H9 (cell line): ENCODE measurements around the gene ANKRA2. TPM values are rescaled to one million over a fixed set of nuclear protein-coding genes. Genes with fewer than 3 reads are reported as not detected.

Source experiments
- DNase-seq: peaks from one replicate; pipeline ENCODE4 v3.0.0-alpha.2; 2017
- H2AFZ ChIP-seq: one replicate; pipeline ENCODE4 v1.6.1; 2013; ENCODE audit warnings: mild to moderate bottlenecking, low read length, control low read depth, moderate library complexity
- H2AK5ac ChIP-seq: 2 replicates; pipeline ENCODE4 v1.6.1; 2013; ENCODE audit warnings: low read length, control low read depth, mixed read lengths; ENCODE audit not compliant: insufficient read length
- H2BK120ac ChIP-seq: one replicate; pipeline ENCODE4 v1.6.1; 2013; ENCODE audit warnings: low read depth, mild to moderate bottlenecking, low read length, control low read depth, inconsistent platforms; ENCODE audit not compliant: poor library complexity, severe bottlenecking
- H2BK12ac ChIP-seq: 2 replicates; pipeline ENCODE4 v1.6.1; 2013; ENCODE audit warnings: low read length, control low read depth, mixed read lengths, low read depth; ENCODE audit not compliant: insufficient read length
- H2BK15ac ChIP-seq: 2 replicates; pipeline ENCODE4 v1.6.1; 2013; ENCODE audit warnings: low read depth, low read length, control low read depth
- H2BK20ac ChIP-seq: one replicate; pipeline ENCODE4 v1.6.1; 2013; ENCODE audit warnings: low read depth, mild to moderate bottlenecking, low read length, control low read depth, inconsistent platforms; ENCODE audit not compliant: poor library complexity, severe bottlenecking
- H2BK5ac ChIP-seq: 2 replicates; pipeline ENCODE4 v1.6.1; 2013; ENCODE audit warnings: low read length, control low read depth, mixed read lengths; ENCODE audit not compliant: insufficient read length
- H3K14ac ChIP-seq: 2 replicates; pipeline ENCODE4 v1.6.1; 2013; ENCODE audit warnings: low read length, control low read depth; ENCODE audit not compliant: insufficient read depth
- H3K18ac ChIP-seq: 2 replicates; pipeline ENCODE4 v1.6.1; 2013; ENCODE audit warnings: low read depth, mild to moderate bottlenecking, mixed read lengths, low read length, control low read depth; ENCODE audit not compliant: insufficient read length
- H3K23ac ChIP-seq: 2 replicates; pipeline ENCODE4 v1.6.1; 2013; ENCODE audit warnings: low read length, control low read depth, mixed read lengths, low read depth; ENCODE audit not compliant: insufficient read length
- H3K23me2 ChIP-seq: 2 replicates; pipeline ENCODE4 v1.6.1; 2013; ENCODE audit warnings: low read depth, mild to moderate bottlenecking, mixed read lengths, low read length, control low read depth; ENCODE audit not compliant: insufficient read length, poor library complexity, severe bottlenecking
- H3K27ac ChIP-seq: 2 replicates; pipeline ENCODE4 v1.5.1; 2013; ENCODE audit warnings: low read length, control low read depth, mixed read lengths, low read depth; ENCODE audit not compliant: insufficient read length
- H3K27me3 ChIP-seq: 2 replicates; pipeline ENCODE4 v1.6.1; 2013; ENCODE audit warnings: low read length, control low read depth, inconsistent platforms; ENCODE audit not compliant: insufficient read depth
- H3K4ac ChIP-seq: 2 replicates; pipeline ENCODE4 v1.6.1; 2013; ENCODE audit warnings: low read depth, mild to moderate bottlenecking, control low read depth, inconsistent platforms, low read length, moderate library complexity
- H3K4me1 ChIP-seq: 2 replicates; pipeline ENCODE4 v1.6.1; 2013; ENCODE audit warnings: low read length, control low read depth, inconsistent platforms; ENCODE audit not compliant: insufficient read depth
- H3K4me2 ChIP-seq: 2 replicates; pipeline ENCODE4 v1.6.1; 2013; ENCODE audit warnings: low read length, control low read depth, mixed read lengths; ENCODE audit not compliant: insufficient read length, insufficient read depth
- H3K56ac ChIP-seq: 2 replicates; pipeline ENCODE4 v1.6.1; 2013; ENCODE audit warnings: low read depth, mild to moderate bottlenecking, mixed read lengths, low read length, control low read depth; ENCODE audit not compliant: insufficient read length
- H3K79me1 ChIP-seq: 2 replicates; pipeline ENCODE4 v1.6.1; 2013; ENCODE audit warnings: low read depth, mild to moderate bottlenecking, moderate library complexity, low read length, control low read depth, inconsistent platforms; ENCODE audit not compliant: insufficient read depth, poor library complexity, severe bottlenecking
- H3K79me2 ChIP-seq: 2 replicates; pipeline ENCODE4 v1.6.1; 2013; ENCODE audit warnings: low read length, control low read depth, inconsistent platforms; ENCODE audit not compliant: insufficient read depth
- H3K9ac ChIP-seq: 2 replicates; pipeline ENCODE4 v1.6.1; 2013; ENCODE audit warnings: low read length, control low read depth, mixed read lengths; ENCODE audit not compliant: insufficient read length; ENCODE audit errors: extremely low read depth
- H3K9me3 ChIP-seq: one replicate; pipeline ENCODE4 v1.6.1; 2013; ENCODE audit warnings: low read depth, low read length, inconsistent platforms; ENCODE audit not compliant: control insufficient read depth
- H3T11ph ChIP-seq: one replicate; pipeline ENCODE4 v1.6.1; 2013; ENCODE audit warnings: mild to moderate bottlenecking, low read length, control low read depth, inconsistent platforms
- H4K20me1 ChIP-seq: one replicate; pipeline ENCODE4 v1.6.1; 2013; ENCODE audit not compliant: control insufficient read depth, insufficient read length, insufficient read depth
- H4K5ac ChIP-seq: 2 replicates; pipeline ENCODE4 v1.6.1; 2013; ENCODE audit warnings: low read depth, mild to moderate bottlenecking, mixed read lengths, low read length, control low read depth; ENCODE audit not compliant: insufficient read length
- H4K8ac ChIP-seq: replicated peaks from 2 replicates; pipeline ENCODE4 v1.6.1; 2013; ENCODE audit warnings: low read length, control low read depth, mixed read lengths, low read depth; ENCODE audit not compliant: insufficient read length
- H4K91ac ChIP-seq: 2 replicates; pipeline ENCODE4 v1.6.1; 2013; ENCODE audit warnings: low read depth, mild to moderate bottlenecking, moderate library complexity, mixed read lengths, low read length, control low read depth; ENCODE audit not compliant: insufficient read length
- H3K27ac Mint-ChIP-seq, 3 experiments: 2 replicates in 2 of 3; 3 replicates in 1 of 3; pipeline ENCODE4 v1.8.0; 2020 to 2021; ENCODE audit warnings: mixed read lengths in 3 of 3, mild to moderate bottlenecking in 1 of 3, moderate library complexity in 1 of 3
- H3K27me3 Mint-ChIP-seq: 2 replicates; pipeline ENCODE4 v1.8.0; 2021; ENCODE audit warnings: low read depth, mild to moderate bottlenecking, moderate library complexity, mixed read lengths
- H3K36me3 Mint-ChIP-seq, 3 experiments: 2 replicates in 2 of 3; 3 replicates in 1 of 3; pipeline ENCODE4 v1.8.0; 2020 to 2021; ENCODE audit warnings: low read depth in 3 of 3, mixed read lengths in 3 of 3; ENCODE audit not compliant: insufficient read depth in 1 of 3
- H3K4me1 Mint-ChIP-seq, 2 experiments: 2 replicates each; pipeline ENCODE4 v1.8.0; 2020; ENCODE audit warnings: mixed read lengths in 2 of 2
- H3K4me3 Mint-ChIP-seq, 2 experiments: 2 replicates in 1 of 2; 3 replicates in 1 of 2; pipeline ENCODE4 v1.8.0; 2020 to 2021; ENCODE audit warnings: mild to moderate bottlenecking in 2 of 2, mixed read lengths in 2 of 2, moderate library complexity in 1 of 2
- H3K9me3 Mint-ChIP-seq, 2 experiments: 2 replicates in 1 of 2; 3 replicates in 1 of 2; pipeline ENCODE4 v1.8.0; 2020; ENCODE audit warnings: mild to moderate bottlenecking in 2 of 2, mixed read lengths in 2 of 2, moderate library complexity in 1 of 2
- CTCF ChIP-seq: fragments of 200-600 bp; sonication (generic); conservative IDR thresholded peaks from 3 replicates; pipeline ENCODE4 v1.8.0; 2021; ENCODE audit warnings: antibody characterized with exemption, mild to moderate bottlenecking
- WGBS: extraction: QIAGEN DNeasy Blood & Tissue Kit; methylation state at CpG from one replicate; pipeline ENCODE4 v1.1.7; 2013; ENCODE audit warnings: missing lambda C conversion rate, low lambda C conversion rate, mixed read lengths; ENCODE audit not compliant: insufficient read length; ENCODE audit errors: extremely low coverage; 5-methylcytosine and 5-hydroxymethylcytosine counted together
- total RNA-seq: library from RNA; stranded (reverse); gene quantifications from 2 replicates; pipeline ENCODE4 v1.2.1, GENCODE V29; 2021

Gene ANKRA2
- total RNA-seq, 1 experiment from 2014 or later, result 8.9 TPM

- no peak overlapping the region for H2BK15ac ChIP-seq
- H4K8ac ChIP-seq, result no peak overlapping the region
- H2BK20ac ChIP-seq, result no peak overlapping the region
- H2BK5ac ChIP-seq, result no peak overlapping the region
- H3K79me1 ChIP-seq, result no peaks in the 10 kb centered on the region
- H3K27me3 Mint-ChIP-seq, result no peaks in the 10 kb centered on the region; the same call in 1 of the 2 replicates
- H3K23me2 ChIP-seq, result no peaks in the 10 kb centered on the region
- H2AK5ac ChIP-seq, result no peak overlapping the region
- peak overlapping the region in 2 of 3 experiments; percentile 82 to 95; a peak in 4 of 7 replicates for H3K27ac Mint-ChIP-seq
- no peak overlapping the region for H3K4ac ChIP-seq
- H3T11ph ChIP-seq, result no peak overlapping the region
- H3K36me3 Mint-ChIP-seq, result peaks cover 28 to 52% (median 40%) of the 10 kb centered on the region in 3 experiments
- WGBS, result no CpG with 5 or more reads among the region's 5 CpGs
- H3K56ac ChIP-seq, result no peak overlapping the region
- H3K14ac ChIP-seq, result no peak overlapping the region
- no peak overlapping the region for H2BK12ac ChIP-seq
- no peak overlapping the region for H3K9ac ChIP-seq
- H4K91ac ChIP-seq, result no peak overlapping the region
- no peaks in the 10 kb centered on the region for H3K4me1 ChIP-seq
- peak; percentile 37 for DNase-seq
- no peak overlapping the region for H2BK120ac ChIP-seq
- TF ChIP-seq CTCF, result no peak
- no peaks in the 10 kb centered on the region for H3K9me3 Mint-ChIP-seq
- no peak overlapping the region for H3K18ac ChIP-seq
- peaks cover under 1% of the 10 kb centered on the region; the same call in 1 of the 2 replicates for H3K79me2 ChIP-seq
- H3K9me3 ChIP-seq, result no peaks in the 10 kb centered on the region
- H4K20me1 ChIP-seq, result no peaks in the 10 kb centered on the region
- H2AFZ ChIP-seq, result no peak overlapping the region
- no peak overlapping the region for H3K4me3 Mint-ChIP-seq
- peaks cover 0 to under 1% of the 10 kb centered on the region in 2 experiments; a peak in 2 of 4 replicates for H3K4me1 Mint-ChIP-seq
- H3K27me3 ChIP-seq, result no peaks in the 10 kb centered on the region
- H3K23ac ChIP-seq, result no peak overlapping the region
- H3K27ac ChIP-seq, result no peak overlapping the region
- no peak overlapping the region for H3K4me2 ChIP-seq
- H4K5ac ChIP-seq, result no peak overlapping the region
Observed at GRCh38 chr5:73506459-73506955, 58.9 kb downstream of the ANKRA2 start.

Other genes starting within 250 kb of the ANKRA2 start
- 0.20 and 0.31 TPM in 2 replicates for gene FOXD1, start 116.9 kb downstream of the ANKRA2 start, total RNA-seq
- gene BTF3, start 67.2 kb downstream of the ANKRA2 start, total RNA-seq, result 861 and 876 TPM in 2 replicates
- gene UTP15, start 104 bp upstream of the ANKRA2 start, total RNA-seq, result 43.5 TPM in 2 replicates
- gene ARHGEF28, start 60.6 kb upstream of the ANKRA2 start, total RNA-seq, result 0.24 and 0.57 TPM in 2 replicates